Stimulated activated CD8-positive, alpha-beta memory T cell treated with anti-CD3 and anti-CD28 coated beads, Interleukin-12 subunit alpha, Interleukin-12 subunit beta, amount 100 ng/mL, for 24 hours (primary cell): Measurements from ENCODE around the gene PXYLP1.

Experiments
- DNase-seq: peaks from one replicate; pipeline ENCODE4 v3.0.0-alpha.2; 2020; ENCODE audit errors: extremely low read depth

Gene PXYLP1

GRCh38 chr3:141326626-141327025 is 95.0 kb downstream of the PXYLP1 start:
- no peak for DNase-seq

- DNase-seq = no peak
Measured at GRCh38 chr3:141328286-141329166, 96.9 kb downstream of the PXYLP1 start.

GRCh38 chr3:141330235-141330634 is 98.6 kb downstream of the PXYLP1 start:
- DNase-seq = no peak

- no peak for DNase-seq
Measured at GRCh38 chr3:141330718-141331376, 99.2 kb downstream of the PXYLP1 start.

- DNase-seq = no peak
Measured at GRCh38 chr3:141331377-141332318, 100.0 kb downstream of the PXYLP1 start.

GRCh38 chr3:141332416-141332815 is 100.8 kb downstream of the PXYLP1 start:
- DNase-seq = no peak

- no peak for DNase-seq
Measured at GRCh38 chr3:141333836-141334626, 102.4 kb downstream of the PXYLP1 start.

- no peak for DNase-seq
Measured at GRCh38 chr3:141334627-141335250, 103.1 kb downstream of the PXYLP1 start.

- DNase-seq = no peak
Measured at GRCh38 chr3:141335531-141336061, 104.0 kb downstream of the PXYLP1 start.

- DNase-seq = no peak
Measured at GRCh38 chr3:141336672-141337522, 105.3 kb downstream of the PXYLP1 start.

GRCh38 chr3:141337523-141337854 is 105.9 kb downstream of the PXYLP1 start:
- no peak for DNase-seq

GRCh38 chr3:141337991-141338390 is 106.4 kb downstream of the PXYLP1 start:
- DNase-seq = no peak

GRCh38 chr3:141338881-141339280 is 107.3 kb downstream of the PXYLP1 start:
- DNase-seq = no peak

GRCh38 chr3:141341536-141341935 is 109.9 kb downstream of the PXYLP1 start:
- DNase-seq = no peak

- DNase-seq = no peak
Measured at GRCh38 chr3:141342386-141342785, 110.8 kb downstream of the PXYLP1 start.

- no peak for DNase-seq
Measured at GRCh38 chr3:141343077-141343476, 111.5 kb downstream of the PXYLP1 start.

GRCh38 chr3:141343865-141344271 is 112.2 kb downstream of the PXYLP1 start:
- DNase-seq = no peak
